K562 (cell line): ENCODE measurements around the gene TMEFF1. TPM values are rescaled to one million over a fixed set of nuclear protein-coding genes. Genes with fewer than 3 reads are reported as not detected.
A peak's percentile ranks its signal among the peaks of the same experiment; 100 is the strongest.

Source experiments
- CREB5 ChIP-seq: fragments of 250-450 bp; sonication (Bioruptor Pico); IDR thresholded peaks from 2 replicates; pipeline ENCODE4 v1.5.0; 2020; ENCODE audit warnings: mild to moderate bottlenecking
- CUX1 ChIP-seq: fragments of 200-800 bp; sonication (Bioruptor generic); IDR thresholded peaks from 2 replicates; pipeline ENCODE4 v1.6.1; 2016; ENCODE audit warnings: missing genetic modification characterization, missing compliant biosample characterization
- FIP1L1 ChIP-seq: fragments of 200-400 bp; formaldehyde crosslinking; IDR thresholded peaks from 2 replicates; pipeline ENCODE4 v1.6.1; 2018; ENCODE audit warnings: mild to moderate bottlenecking, low read depth, low read length; ENCODE audit not compliant: poor library complexity, severe bottlenecking
- GTF2E2 ChIP-seq: fragments of 200-800 bp; sonication (Bioruptor generic); IDR thresholded peaks from 2 replicates; pipeline ENCODE4 v1.6.1; 2016; ENCODE audit warnings: missing genetic modification characterization, missing compliant biosample characterization
- HIVEP1 ChIP-seq: fragments of 250-450 bp; sonication (Bioruptor Pico); IDR thresholded peaks from 2 replicates; pipeline ENCODE4 v1.4.0; 2020; ENCODE audit warnings: mild to moderate bottlenecking
- LEF1 ChIP-seq: fragments of 450-650 bp; IDR thresholded peaks from 2 replicates; pipeline ENCODE4 v1.6.1; 2016; ENCODE audit warnings: mild to moderate bottlenecking
- MYNN ChIP-seq, 2 experiments: sonication (generic); formaldehyde crosslinking in 1 of 2; IDR thresholded peaks; 2 replicates each; pipeline versions ENCODE4 v1.5.0 to v1.6.1; 2016 to 2020; ENCODE audit warnings: antibody characterized with exemption in 1 of 2, missing genetic modification reagents in 1 of 2
- NFE2 ChIP-seq: IDR thresholded peaks from 2 replicates; pipeline ENCODE4 v1.6.1; 2014; ENCODE audit warnings: antibody characterized with exemption, low read depth
- NR0B1 ChIP-seq: fragments of 450-650 bp; IDR thresholded peaks from one replicate; pipeline ENCODE4 v1.6.1; 2018; ENCODE audit warnings: mild to moderate bottlenecking, moderate library complexity; ENCODE audit not compliant: partially characterized antibody
- SIN3A ChIP-seq, 2 experiments: fragments of 150-350 bp in 1 of 2; IDR thresholded peaks; 2 replicates each; pipeline ENCODE4 v1.6.1; 2011 to 2016; ENCODE audit warnings: borderline replicate concordance in 2 of 2, low read depth in 2 of 2, low read length in 2 of 2, mild to moderate bottlenecking in 2 of 2, moderate library complexity in 2 of 2; ENCODE audit not compliant: control insufficient read depth in 1 of 2
- TAF1 ChIP-seq: IDR thresholded peaks from 2 replicates; pipeline ENCODE4 v1.6.1; 2011; ENCODE audit warnings: mild to moderate bottlenecking, low read length, moderate library complexity; ENCODE audit not compliant: insufficient read depth, control insufficient read depth, severe bottlenecking; ENCODE audit errors: extremely low read depth
- TARDBP ChIP-seq: fragments of 450-650 bp; IDR thresholded peaks from 2 replicates; pipeline ENCODE4 v1.6.1; 2016
- U2AF2 ChIP-seq: fragments of 200-400 bp; formaldehyde crosslinking; optimal IDR thresholded peaks from 2 replicates; pipeline ENCODE3; 2017; ENCODE audit warnings: low read depth, mild to moderate bottlenecking, low read length
- ZBTB26 ChIP-seq: fragments of 450-650 bp; formaldehyde crosslinking; IDR thresholded peaks from 2 replicates; pipeline ENCODE4 v1.4.0; 2022; ENCODE audit warnings: missing genetic modification characterization
- ZBTB9 ChIP-seq: fragments of 450-650 bp; formaldehyde crosslinking; IDR thresholded peaks from 2 replicates; pipeline ENCODE4 v1.4.0; 2020; ENCODE audit warnings: mild to moderate bottlenecking, moderate library complexity
- polyA plus RNA-seq, 8 experiments: library from polyadenylated mRNA; depleted of rRNA in 4 of 8; stranded (reverse) in 5 of 8; unstranded in 3 of 8; fragments of >200 nt; fragmentation: Nextera tagmentation in 2 of 8; fragmentation: Illumina TruSeq in 1 of 8; extraction: Ambion mirVana in 2 of 8; extraction: Trizol in 1 of 8; gene quantifications; 2 replicates each; pipeline versions ENCODE4 v1.2.1 to v1.2.3, GENCODE V29; 2011 to 2014; ENCODE audit warnings: inconsistent platforms in 1 of 8, missing spikeins in 1 of 8
- total RNA-seq, 7 experiments: library from RNA; depleted of rRNA in 6 of 7; stranded (reverse); fragments of >200 nt in 6 of 7; fragmentation: Illumina TruSeq in 2 of 7; extraction: Trizol in 2 of 7; gene quantifications; 2 replicates each; pipeline versions ENCODE4 v1.2.1 to v1.2.3, GENCODE V29; 2011 to 2021; ENCODE audit warnings: low replicate concordance in 1 of 7

TMEFF1 gene
- total and polyA plus RNA-seq, 9 of the 15 experiments (the other 6 are each of a cell fraction or from before 2014, with no cell fraction given), result 0.07 to 1.1 (median 0.28) TPM; not detected in 2

- TF ChIP-seq CREB5 (CRISPR knock-in tag) (no peak), U2AF2 (no peak), MYNN (IDR thresholded peaks at IDR 0.05) (no peak), MYNN (CRISPR knock-in tag; IDR thresholded peaks at IDR 0.05) (no peak), SIN3A (IDR thresholded peaks at IDR 0.05; ENCODE audit: borderline replicate concordance in 2 of 2, control insufficient read depth in 1 of 2, low read depth in 2 of 2, low read length in 2 of 2) (0 out of 4 replicates have a peak, but pooled peaks of 1 of the 2 experiments have one; percentile 25), LEF1 (no peak), TARDBP (no peak), NFE2 (no peak), GTF2E2 (tag) (no peak), FIP1L1 (no peak), NR0B1 (no peak), CUX1 (CRISPR knock-in tag) (no peak), ZBTB9 (CRISPR knock-in tag) (no peak), HIVEP1 (no peak), TAF1 (no peak), ZBTB26 (no peak)
Measured at GRCh38 chr9:100598641-100599145, 125.7 kb downstream of the TMEFF1 start (continued).
